ENCODE results near the gene SLC49A3. TPM values are rescaled to one million over a fixed set of nuclear protein-coding genes. Genes with fewer than 3 reads are reported as not detected.

The SLC49A3 gene
- total and polyA plus RNA-seq, 7 donors = 1.6 to 3.7 (median 3.0) TPM

DNA sequence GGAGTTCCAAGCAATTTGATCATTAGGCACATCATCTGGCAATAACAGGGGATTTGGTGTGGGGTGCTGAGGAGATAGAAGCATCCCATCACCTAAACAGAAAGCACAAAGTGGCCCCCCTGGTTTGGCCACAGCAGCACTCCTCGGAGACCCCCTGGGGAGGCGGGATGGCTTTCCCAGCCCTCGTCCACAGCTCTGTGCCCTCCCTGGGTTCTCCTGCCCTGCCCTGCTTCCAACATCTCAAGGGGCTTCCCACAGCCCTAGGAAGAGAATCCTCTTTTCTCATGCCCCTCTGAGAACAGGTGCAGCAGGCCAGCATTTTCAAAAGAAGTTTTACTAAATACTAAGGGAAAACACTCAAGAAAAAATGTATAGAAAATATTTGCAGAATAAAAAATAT, 27.7 kb downstream of the SLC49A3 start:
- H3K36me3 ChIP-seq (ENCODE audit: insufficient read depth in 1 of 2, low read depth in 1 of 2) = no peaks in the 10 kb centered on the region
- intact Hi-C loops (cut with DNase I) = no loop called here
- ATAC-seq (no peak), DNase-seq (peak in 1 of 2 donors; percentile 24)
- WGBS, 3 donors = 88 to 92% (median 90%) methylated on average over 3 of the region's 3 CpGs
- H3K27ac ChIP-seq = no peak overlapping the region
- H3K27me3 ChIP-seq (ENCODE audit: insufficient read depth in 3 of 3, low read length in 2 of 3) = peaks cover 0 to 55% (median 11%) of the 10 kb centered on the region in 3 donors
- no peak overlapping the region for H3K4me3 ChIP-seq
- no peaks in the 10 kb centered on the region for H3K9me3 ChIP-seq
- TF ChIP-seq, protein P1, sequence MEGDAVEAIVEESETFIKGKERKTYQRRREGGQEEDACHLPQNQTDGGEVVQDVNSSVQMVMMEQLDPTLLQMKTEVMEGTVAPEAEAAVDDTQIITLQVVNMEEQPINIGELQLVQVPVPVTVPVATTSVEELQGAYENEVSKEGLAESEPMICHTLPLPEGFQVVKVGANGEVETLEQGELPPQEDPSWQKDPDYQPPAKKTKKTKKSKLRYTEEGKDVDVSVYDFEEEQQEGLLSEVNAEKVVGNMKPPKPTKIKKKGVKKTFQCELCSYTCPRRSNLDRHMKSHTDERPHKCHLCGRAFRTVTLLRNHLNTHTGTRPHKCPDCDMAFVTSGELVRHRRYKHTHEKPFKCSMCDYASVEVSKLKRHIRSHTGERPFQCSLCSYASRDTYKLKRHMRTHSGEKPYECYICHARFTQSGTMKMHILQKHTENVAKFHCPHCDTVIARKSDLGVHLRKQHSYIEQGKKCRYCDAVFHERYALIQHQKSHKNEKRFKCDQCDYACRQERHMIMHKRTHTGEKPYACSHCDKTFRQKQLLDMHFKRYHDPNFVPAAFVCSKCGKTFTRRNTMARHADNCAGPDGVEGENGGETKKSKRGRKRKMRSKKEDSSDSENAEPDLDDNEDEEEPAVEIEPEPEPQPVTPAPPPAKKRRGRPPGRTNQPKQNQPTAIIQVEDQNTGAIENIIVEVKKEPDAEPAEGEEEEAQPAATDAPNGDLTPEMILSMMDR (IDR thresholded peaks at IDR 0.05) = no peak
- no peaks in the 10 kb centered on the region for H3K4me1 ChIP-seq

DNA sequence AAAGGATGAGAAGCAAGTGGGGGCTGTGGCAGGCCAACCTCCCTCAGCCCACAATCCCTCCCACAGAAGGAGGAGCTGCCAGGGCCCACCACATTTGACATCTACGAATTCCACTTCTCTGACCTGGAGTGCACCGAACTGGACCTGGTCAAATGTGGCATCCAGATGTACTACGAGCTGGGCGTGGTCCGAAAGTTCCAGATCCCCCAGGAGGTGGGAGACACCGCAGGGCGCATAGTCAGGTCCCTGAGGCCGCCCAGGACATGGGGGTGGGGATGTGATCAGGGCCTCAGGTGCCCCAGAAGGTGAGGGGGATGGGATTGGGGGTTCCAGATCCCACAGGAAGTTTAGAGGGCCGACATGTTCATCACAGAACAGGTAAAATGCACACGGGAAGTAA, 28.6 kb downstream of the SLC49A3 start:
- H3K36me3 ChIP-seq (ENCODE audit: insufficient read depth in 1 of 2, low read depth in 1 of 2) = no peaks in the 10 kb centered on the region
- no peak overlapping the region for H3K4me3 ChIP-seq
- DNase-seq = peak in 1 of 2 donors; percentile 8
- H3K27ac ChIP-seq = no peak overlapping the region
- TF ChIP-seq, protein P1 (IDR thresholded peaks at IDR 0.05) = no peak
- no peaks in the 10 kb centered on the region for H3K4me1 ChIP-seq
- H3K9me3 ChIP-seq = no peaks in the 10 kb centered on the region
- WGBS, 3 donors = 93 to 94% (median 94%) methylated on average over 10 of the region's 10 CpGs
- ATAC-seq = no peak
- peaks cover 0 to 55% (median 13%) of the 10 kb centered on the region in 3 donors for H3K27me3 ChIP-seq (ENCODE audit: insufficient read depth in 3 of 3, low read length in 2 of 3)
- intact Hi-C loops (cut with DNase I) = no loop called here

DNA sequence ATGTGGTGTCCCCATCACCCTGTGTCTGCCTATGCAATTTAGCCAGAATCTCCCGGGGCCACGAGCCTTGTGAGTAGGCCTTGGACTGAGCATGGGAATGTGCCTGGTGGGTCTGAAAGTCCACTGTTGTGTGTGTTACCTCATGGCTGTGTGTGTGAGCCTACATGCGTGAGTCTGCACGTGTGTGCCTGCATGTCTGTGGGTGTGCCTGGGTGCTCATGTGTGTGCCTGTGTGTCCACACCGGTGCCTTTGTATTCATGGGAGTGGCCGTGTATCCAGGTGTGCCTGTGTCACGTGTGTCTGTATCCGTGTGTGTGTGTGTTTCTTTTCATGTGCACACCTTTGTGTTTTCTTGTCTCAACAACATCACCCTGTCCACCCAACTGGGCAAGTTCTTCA, 29.1 kb downstream of the SLC49A3 start:
- Histone ChIP-seq H3K4me3 (no peak overlapping the region), H3K27ac (no peak overlapping the region), H3K4me1 (no peaks in the 10 kb centered on the region), H3K27me3 (ENCODE audit: insufficient read depth in 3 of 3, low read length in 2 of 3) (peaks cover 0 to 53% (median 14%) of the 10 kb centered on the region in 3 donors), H3K36me3 (ENCODE audit: insufficient read depth in 1 of 2, low read depth in 1 of 2) (no peaks in the 10 kb centered on the region), H3K9me3 (no peaks in the 10 kb centered on the region)
- 90 to 95% (median 93%) methylated on average over 8 of the region's 8 CpGs for WGBS, 3 donors
- intact Hi-C loops (cut with DNase I) = no loop called here
- TF ChIP-seq, protein P1 (IDR thresholded peaks at IDR 0.05) = no peak
- DNase-seq (peak in 1 of 2 donors; percentile 33), ATAC-seq (no peak)

DNA sequence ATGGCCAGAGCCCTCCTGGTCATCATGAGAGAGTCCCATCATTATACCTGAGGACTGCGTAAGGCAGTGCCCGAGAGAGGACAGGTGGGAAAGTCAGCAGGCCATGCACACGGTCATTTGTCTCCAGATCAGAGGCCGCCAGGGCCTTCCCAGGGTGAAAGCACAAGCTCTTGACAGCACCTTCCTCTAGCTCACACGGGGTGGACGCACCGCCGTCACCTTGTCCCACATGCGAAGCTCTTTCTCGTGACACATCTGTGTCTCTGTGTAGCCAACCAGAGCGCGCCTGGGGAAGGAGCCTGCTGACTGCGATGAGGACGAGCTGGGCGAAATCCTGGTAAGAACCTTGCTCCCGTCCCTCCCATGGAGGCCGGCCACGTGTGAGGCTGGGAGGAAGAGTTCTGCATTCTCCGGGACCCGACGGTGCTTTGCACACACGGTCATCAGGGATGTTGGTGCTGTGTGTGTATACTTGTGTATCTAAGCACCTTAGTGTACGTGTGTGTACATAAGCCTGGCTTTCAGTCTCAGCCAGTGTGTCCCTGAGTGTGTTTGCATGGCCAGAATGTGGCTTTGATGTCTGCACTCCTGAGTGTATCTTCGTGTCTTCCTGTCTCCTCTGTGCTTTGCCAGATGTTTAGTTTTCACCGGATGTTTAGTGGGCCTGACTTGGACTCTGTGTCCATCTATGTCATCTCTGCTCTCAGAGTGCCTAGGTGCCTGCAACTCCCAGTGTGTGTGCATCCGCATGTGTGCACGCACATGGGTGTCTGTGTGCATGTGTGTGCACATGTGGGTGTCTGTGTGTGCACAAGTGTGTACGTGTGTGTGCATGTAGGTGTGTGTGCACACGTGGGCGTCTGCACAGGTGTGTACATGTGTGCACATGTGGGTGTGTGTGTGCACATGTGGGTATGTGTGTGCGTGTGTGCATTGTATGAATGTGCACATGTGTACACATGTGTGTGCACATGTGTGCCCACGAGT, 30.0 kb downstream of the SLC49A3 start:
- Histone ChIP-seq H3K36me3 (ENCODE audit: insufficient read depth in 1 of 2, low read depth in 1 of 2) (no peaks in the 10 kb centered on the region), H3K27me3 (ENCODE audit: insufficient read depth in 3 of 3, low read length in 2 of 3) (peaks cover 0 to 46% (median 14%) of the 10 kb centered on the region in 3 donors), H3K4me3 (no peak overlapping the region), H3K4me1 (no peaks in the 10 kb centered on the region), H3K9me3 (no peaks in the 10 kb centered on the region), H3K27ac (no peak overlapping the region)
- ATAC-seq (no peak), DNase-seq (peak in 1 of 2 donors; percentile 26)
- intact Hi-C loops (cut with DNase I) = no loop called here
- TF ChIP-seq, protein P1 (IDR thresholded peaks at IDR 0.05) = no peak
- WGBS, 3 donors = 87 to 91% (median 91%) methylated on average over 32 of the region's 32 CpGs
